Transverse colon (tissue), 4 donors: ENCODE data around the gene NFKB2. TPM values are rescaled to one million over a fixed set of nuclear protein-coding genes. Genes with fewer than 3 reads are reported as not detected.

Source experiments
- DNase-seq: peaks from one replicate; pipeline ENCODE4 v3.0.0-alpha.2; 2019
- H3K27ac ChIP-seq, 4 donors: fragments of 200-600 bp; sonication (generic); 2 replicates each; pipeline ENCODE4 v1.5.1; 2016 to 2018; ENCODE audit warnings: inconsistent platforms in 4 of 4
- H3K27me3 ChIP-seq: fragments of 200-600 bp; sonication (generic); 2 replicates; pipeline ENCODE4 v1.5.1; 2017; ENCODE audit warnings: inconsistent platforms
- H3K36me3 ChIP-seq, 4 donors: fragments of 200-600 bp; sonication (generic); 2 replicates each; pipeline ENCODE4 v1.5.1; 2017 to 2019; ENCODE audit warnings: inconsistent platforms in 4 of 4
- H3K4me1 ChIP-seq, 4 donors: fragments of 200-600 bp; sonication (generic); 2 replicates each; pipeline ENCODE4 v1.5.1; 2017 to 2020; ENCODE audit warnings: inconsistent platforms in 4 of 4
- H3K4me3 ChIP-seq, 4 donors: fragments of 200-600 bp; sonication (generic); 1 replicate in 1 of 4; 2 replicates in 3 of 4; pipeline versions ENCODE4 v1.5.1 to v1.6.1; 2017 to 2019; ENCODE audit warnings: inconsistent platforms in 4 of 4
- H3K9me3 ChIP-seq, 2 donors: fragments of 200-600 bp; sonication (generic); 2 replicates each; pipeline ENCODE4 v1.5.1; 2017 to 2019; ENCODE audit warnings: inconsistent platforms in 2 of 2
- CTCF ChIP-seq, 5 experiments: fragments of 200-600 bp in 3 of 5; fragments of 450-650 bp in 2 of 5; sonication (generic) in 3 of 5; IDR thresholded peaks; 1 replicate in 2 of 5; 2 replicates in 3 of 5; pipeline ENCODE4 v1.5.1; 2016 to 2017; ENCODE audit warnings: antibody characterized with exemption in 5 of 5, inconsistent platforms in 3 of 5, mild to moderate bottlenecking in 2 of 5, moderate library complexity in 1 of 5
- EP300 ChIP-seq: sonication (generic); formaldehyde crosslinking; IDR thresholded peaks from one replicate; pipeline ENCODE4 v1.6.1; 2017; ENCODE audit warnings: antibody characterized with exemption, low read depth
- POLR2A ChIP-seq: fragments of 450-650 bp; IDR thresholded peaks from one replicate; pipeline ENCODE4 v1.6.1; 2016; ENCODE audit warnings: antibody characterized with exemption, mild to moderate bottlenecking, moderate library complexity
- POLR2AphosphoS5 ChIP-seq, 3 donors: sonication (generic); formaldehyde crosslinking; IDR thresholded peaks; one replicate each; pipeline ENCODE4 v1.6.1; 2016; ENCODE audit warnings: antibody characterized with exemption in 3 of 3
- WGBS, 2 donors: methylation state at CpG; one replicate each; pipeline ENCODE4 v1.1.5; 2018; ENCODE audit warnings: low coverage in 1 of 2; 5-methylcytosine and 5-hydroxymethylcytosine counted together
- in situ Hi-C, 4 donors: fragments of 200-750 bp; cut with MboI; loops; one replicate each; pipeline versions ENCODE4 v1.15.0 to v1.15.1; 2017; ENCODE audit warnings: low sequenced_read_pairs in 3 of 4, low pct_ligation_motif_present in 1 of 4, low pct_unique_long_range_greater_than_20kb in 1 of 4
- intact Hi-C: fragments of 100-400 bp; cut with DNase I; formaldehyde crosslinking; loops from one replicate; pipeline ENCODE4 v1.15.1; 2023; ENCODE audit warnings: low total_unique reads
- total RNA-seq, 4 donors: library from RNA; depleted of rRNA; stranded (reverse); fragments of >200 nt; gene quantifications; one replicate each; pipeline ENCODE4 v1.1.0, GENCODE V29; 2016

NFKB2 gene
- total RNA-seq, 4 donors from 2014 or later = 4.4 to 24.5 (median 17.8) TPM

GRCh38 chr10:102403115-102403514, 7.6 kb downstream of the NFKB2 start:
- Histone ChIP-seq H3K27ac (peak overlapping the region; percentile 33 to 99 (median 90)), H3K4me3 (no peak overlapping the region), H3K36me3 (no peaks in the 10 kb centered on the region), H3K9me3 (no peaks in the 10 kb centered on the region), H3K4me1 (peaks cover 5 to 25% (median 21%) of the 10 kb centered on the region in 4 donors), H3K27me3 (peaks cover 7% of the 10 kb centered on the region)
- intact Hi-C loops = no loop called here
- TF ChIP-seq CTCF (IDR thresholded peaks at IDR 0.05) = no peak
- TF ChIP-seq POLR2A = no peak
- no peak for TF ChIP-seq EP300
- no peak for TF ChIP-seq POLR2AphosphoS5 (IDR thresholded peaks at IDR 0.05)
- DNase-seq = no peak
- 84% methylated on average over 9 of the region's 13 CpGs; no CpG with 5 or more reads in 1 of the 2 donors for WGBS, 2 donors
- in situ Hi-C loops = no loop called here

- H3K36me3 ChIP-seq = no peaks in the 10 kb centered on the region
- TF ChIP-seq EP300 (no peak), POLR2AphosphoS5 (IDR thresholded peaks at IDR 0.05) (no peak), POLR2A (no peak), CTCF (IDR thresholded peaks at IDR 0.05) (no peak)
- in situ Hi-C loops (no loop called here), intact Hi-C loops (no loop called here)
- H3K27ac ChIP-seq = peak overlapping the region; percentile 27 to 99 (median 90)
- no peak for DNase-seq
- peaks cover 20% of the 10 kb centered on the region for H3K27me3 ChIP-seq
- WGBS, 2 donors = 82% methylated on average over 17 of the region's 17 CpGs; no CpG with 5 or more reads in 1 of the 2 donors
- H3K9me3 ChIP-seq = no peaks in the 10 kb centered on the region
- H3K4me3 ChIP-seq = no peak overlapping the region
- H3K4me1 ChIP-seq = peaks cover 14 to 18% (median 16%) of the 10 kb centered on the region in 4 donors
Observed at GRCh38 chr10:102404361-102405107, 9.0 kb downstream of the NFKB2 start.

GRCh38 chr10:102405108-102405571, 9.6 kb downstream of the NFKB2 start:
- in situ Hi-C loops = no loop called here
- Histone ChIP-seq H3K27ac (peak overlapping the region; percentile 47 to 99 (median 90)), H3K4me1 (peaks cover 11 to 15% (median 14%) of the 10 kb centered on the region in 4 donors), H3K36me3 (no peaks in the 10 kb centered on the region), H3K4me3 (no peak overlapping the region), H3K9me3 (no peaks in the 10 kb centered on the region), H3K27me3 (peaks cover 26% of the 10 kb centered on the region)
- intact Hi-C loops = no loop called here
- TF ChIP-seq POLR2A = no peak
- TF ChIP-seq EP300 = no peak
- no peak for TF ChIP-seq CTCF (IDR thresholded peaks at IDR 0.05)
- TF ChIP-seq POLR2AphosphoS5 (IDR thresholded peaks at IDR 0.05) = no peak
- DNase-seq = no peak
- 71% methylated on average over 19 of the region's 19 CpGs; no CpG with 5 or more reads in 1 of the 2 donors for WGBS, 2 donors

GRCh38 chr10:102405632-102406031, 10.1 kb downstream of the NFKB2 start:
- Histone ChIP-seq H3K9me3 (no peaks in the 10 kb centered on the region), H3K36me3 (no peaks in the 10 kb centered on the region), H3K4me1 (peaks cover 11 to 17% (median 16%) of the 10 kb centered on the region in 4 donors), H3K4me3 (no peak overlapping the region), H3K27ac (peak overlapping the region; percentile 47 to 99 (median 90)), H3K27me3 (peaks cover 31% of the 10 kb centered on the region)
- WGBS, 2 donors = 70 to 71% methylated on average over 4 to 6 of the region's 6 CpGs
- intact Hi-C loops = no loop called here
- in situ Hi-C loops = no loop called here
- DNase-seq = no peak
- TF ChIP-seq CTCF (IDR thresholded peaks at IDR 0.05) = no peak
- TF ChIP-seq POLR2AphosphoS5 (IDR thresholded peaks at IDR 0.05) = no peak
- no peak for TF ChIP-seq EP300
- no peak for TF ChIP-seq POLR2A
